ENCODE measurements around the gene HPCAL1. TPM values are rescaled to one million over a fixed set of nuclear protein-coding genes. Genes with fewer than 3 reads are reported as not detected.

HPCAL1 gene
- total RNA-seq, 4 donors from 2014 or later = 26.4 to 45.7 (median 36.9) TPM

DNA sequence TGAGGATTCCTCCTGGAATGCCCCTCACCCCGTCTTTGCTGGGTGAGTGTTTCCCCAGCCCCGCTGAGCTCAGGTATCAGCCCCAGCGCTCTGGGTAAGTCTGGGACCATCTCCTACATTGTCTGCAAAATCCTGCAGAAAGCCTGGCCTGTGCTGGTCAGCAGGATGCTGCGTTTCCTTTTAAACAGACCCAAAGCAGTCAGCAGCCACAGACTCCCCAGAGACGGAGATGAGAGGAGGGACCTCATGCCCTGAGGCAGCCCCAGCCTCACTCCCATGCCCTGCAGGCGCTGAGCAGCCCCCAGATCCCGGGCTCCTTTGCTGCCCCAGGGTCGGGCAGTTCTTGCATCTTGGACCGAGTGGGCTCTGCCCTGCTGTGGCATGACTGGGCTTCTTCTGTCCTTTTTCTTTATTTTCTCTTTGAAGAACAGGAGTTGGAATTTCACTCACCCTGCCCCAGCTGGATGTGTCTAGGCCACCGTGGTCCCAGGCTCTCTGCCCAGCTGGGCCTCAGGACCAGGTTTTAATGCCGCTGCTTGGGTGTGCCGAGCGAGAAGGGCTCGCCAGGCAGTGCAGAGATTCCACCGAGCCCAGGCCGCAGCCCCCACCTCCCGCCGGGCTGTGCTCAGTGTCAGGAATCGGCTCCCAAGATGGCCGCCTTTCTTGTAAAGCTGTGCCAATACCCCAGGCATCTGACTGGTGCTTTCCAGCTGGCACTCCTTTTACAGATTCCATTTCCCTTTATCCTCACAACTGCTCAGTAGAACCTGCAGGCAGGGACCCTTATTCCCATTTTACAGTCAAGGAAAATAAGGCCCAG lies 101.8 kb downstream of the HPCAL1 start:
- 39 to 42% methylated on average over 19 to 20 of the region's 20 CpGs for WGBS, 2 donors
- intact Hi-C loops (cut with DNase I; ENCODE audit: low total_unique reads) = no loop called here
- no peak for DNase-seq (ENCODE audit: low spot score in 2 of 2)
- no peak overlapping the region for H3K4me3 ChIP-seq (ENCODE audit: low read depth, poor library complexity, severe bottlenecking)
- TF ChIP-seq POLR2A (IDR thresholded peaks at IDR 0.05) = no peak
- TF ChIP-seq, protein P1, sequence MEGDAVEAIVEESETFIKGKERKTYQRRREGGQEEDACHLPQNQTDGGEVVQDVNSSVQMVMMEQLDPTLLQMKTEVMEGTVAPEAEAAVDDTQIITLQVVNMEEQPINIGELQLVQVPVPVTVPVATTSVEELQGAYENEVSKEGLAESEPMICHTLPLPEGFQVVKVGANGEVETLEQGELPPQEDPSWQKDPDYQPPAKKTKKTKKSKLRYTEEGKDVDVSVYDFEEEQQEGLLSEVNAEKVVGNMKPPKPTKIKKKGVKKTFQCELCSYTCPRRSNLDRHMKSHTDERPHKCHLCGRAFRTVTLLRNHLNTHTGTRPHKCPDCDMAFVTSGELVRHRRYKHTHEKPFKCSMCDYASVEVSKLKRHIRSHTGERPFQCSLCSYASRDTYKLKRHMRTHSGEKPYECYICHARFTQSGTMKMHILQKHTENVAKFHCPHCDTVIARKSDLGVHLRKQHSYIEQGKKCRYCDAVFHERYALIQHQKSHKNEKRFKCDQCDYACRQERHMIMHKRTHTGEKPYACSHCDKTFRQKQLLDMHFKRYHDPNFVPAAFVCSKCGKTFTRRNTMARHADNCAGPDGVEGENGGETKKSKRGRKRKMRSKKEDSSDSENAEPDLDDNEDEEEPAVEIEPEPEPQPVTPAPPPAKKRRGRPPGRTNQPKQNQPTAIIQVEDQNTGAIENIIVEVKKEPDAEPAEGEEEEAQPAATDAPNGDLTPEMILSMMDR (IDR thresholded peaks at IDR 0.05) = no peak

GRCh38 chr2:10405448-10405847 lies 102.7 kb downstream of the HPCAL1 start:
- intact Hi-C loops (cut with DNase I; ENCODE audit: low total_unique reads) = no loop called here
- H3K4me3 ChIP-seq (ENCODE audit: low read depth, poor library complexity, severe bottlenecking) = no peak overlapping the region
- TF ChIP-seq, protein P1 (IDR thresholded peaks at IDR 0.05) = no peak
- no peak for TF ChIP-seq POLR2A (IDR thresholded peaks at IDR 0.05)
- peak; percentile 55 to 91 for DNase-seq (ENCODE audit: low spot score in 2 of 2)
- 26 to 38% methylated on average over 10 to 11 of the region's 13 CpGs for WGBS, 2 donors

DNA sequence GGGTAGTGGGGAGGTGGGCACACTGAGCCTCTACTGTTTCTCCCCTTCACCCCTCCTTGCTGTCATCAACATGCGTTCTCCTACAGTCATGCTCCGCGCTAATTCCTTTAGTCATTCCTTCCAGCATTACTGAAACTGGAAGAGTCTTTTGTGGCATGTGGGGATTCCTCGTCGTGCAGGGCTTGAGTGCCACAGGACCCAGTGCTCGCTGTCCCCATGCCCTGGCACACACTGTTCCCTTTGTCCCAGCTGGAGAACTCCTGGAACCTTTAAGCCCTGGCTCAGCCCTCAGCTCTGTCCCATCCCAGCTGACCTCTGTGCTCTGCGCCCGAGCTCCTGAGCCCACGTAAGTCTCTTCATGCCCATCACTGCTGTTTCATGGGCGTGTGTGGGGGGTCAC lies 103.3 kb downstream of the HPCAL1 start:
- no peak overlapping the region for H3K4me3 ChIP-seq (ENCODE audit: low read depth, poor library complexity, severe bottlenecking)
- DNase-seq (ENCODE audit: low spot score in 2 of 2) = no peak
- 50 to 54% methylated on average over 10 of the region's 10 CpGs for whole genome bisulfite sequencing, 2 donors
- intact Hi-C loops (cut with DNase I; ENCODE audit: low total_unique reads) = no loop called here
- TF ChIP-seq POLR2A (IDR thresholded peaks at IDR 0.05) = no peak
- TF ChIP-seq, protein P1 (IDR thresholded peaks at IDR 0.05) = no peak

DNA sequence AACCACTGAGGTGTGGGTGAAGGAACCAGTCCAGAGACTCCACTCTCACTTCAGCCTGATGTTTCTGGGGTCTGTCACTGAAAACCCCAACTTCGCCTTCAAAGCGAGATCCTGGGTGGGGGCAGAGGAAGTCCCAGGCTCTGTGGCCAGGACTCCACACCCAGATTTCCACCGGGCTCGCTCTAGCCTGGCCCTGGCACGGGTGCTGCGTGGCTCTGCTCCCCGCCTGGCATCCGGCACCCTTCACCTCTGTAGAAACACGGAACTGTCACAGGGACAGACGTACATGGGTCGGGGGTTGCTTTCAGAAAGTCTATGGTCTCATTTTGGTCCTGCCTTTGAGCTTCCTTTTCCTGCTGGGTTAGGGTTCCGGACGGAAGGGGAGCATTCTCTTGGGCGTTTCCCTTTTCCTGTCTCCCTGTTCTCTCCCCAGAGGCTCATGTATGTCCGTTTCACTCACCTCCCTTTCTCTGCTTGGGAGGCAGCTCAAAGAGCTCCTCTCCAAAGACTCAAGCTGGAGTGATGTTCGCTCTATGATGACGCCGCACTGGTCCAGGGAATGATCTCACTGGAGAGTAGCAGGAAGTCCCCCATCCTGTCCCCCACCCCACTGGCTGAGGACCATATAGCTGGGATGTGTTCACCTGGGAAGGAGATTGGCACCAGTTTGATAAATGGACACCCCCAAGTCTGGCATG lies 103.9 kb downstream of the HPCAL1 start:
- DNase-seq (ENCODE audit: low spot score in 2 of 2) = no peak
- no peak for TF ChIP-seq POLR2A (IDR thresholded peaks at IDR 0.05)
- TF ChIP-seq, protein P1 (IDR thresholded peaks at IDR 0.05) = no peak
- no peak overlapping the region for H3K4me3 ChIP-seq (ENCODE audit: low read depth, poor library complexity, severe bottlenecking)
- intact Hi-C loops (cut with DNase I; ENCODE audit: low total_unique reads) = no loop called here
- WGBS, 2 donors = 47 to 55% methylated on average over 15 to 18 of the region's 18 CpGs

DNA sequence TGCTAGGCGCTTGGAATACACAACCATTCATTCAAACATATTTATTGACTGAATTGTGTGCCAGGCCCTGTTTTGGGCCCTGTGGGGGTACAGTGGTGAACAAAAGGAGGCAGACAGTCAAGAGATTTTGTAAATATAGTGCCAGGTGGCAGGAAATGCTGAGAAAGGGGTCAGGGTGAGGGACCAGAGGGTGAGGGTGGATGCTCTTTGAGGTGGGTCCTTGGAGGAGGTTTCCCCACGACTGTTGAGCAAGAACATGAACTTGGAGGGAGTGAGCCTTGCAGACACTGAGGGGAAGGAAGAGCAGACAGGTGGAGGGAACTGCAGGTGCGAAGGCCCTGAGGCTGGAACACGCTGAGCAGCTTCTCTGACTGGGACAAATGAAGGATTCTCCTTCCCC lies 104.7 kb downstream of the HPCAL1 start:
- no peak for DNase-seq (ENCODE audit: low spot score in 2 of 2)
- no peak overlapping the region for H3K4me3 ChIP-seq (ENCODE audit: low read depth, poor library complexity, severe bottlenecking)
- intact Hi-C loops (cut with DNase I; ENCODE audit: low total_unique reads) = no loop called here
- 61 to 69% methylated on average over 4 of the region's 4 CpGs for whole genome bisulfite sequencing, 2 donors
- no peak for TF ChIP-seq POLR2A (IDR thresholded peaks at IDR 0.05)
- TF ChIP-seq, protein P1 (IDR thresholded peaks at IDR 0.05) = no peak

All from lower leg skin (tissue), 4 donors.